GM12878 (cell line): ENCODE results near the gene MLPH. TPM values are rescaled to one million over a fixed set of nuclear protein-coding genes. Genes with fewer than 3 reads are reported as not detected.

Experiments used
- ATAC-seq: fragments of 200-7000 bp; cut with Tn5 transposase; 3 replicates; pipeline ENCODE4 v1.9.1; 2020; ENCODE audit warnings: mild to moderate bottlenecking, moderate library complexity
- BruUV-seq: library from RNA; stranded (reverse); fragments of 400-500 nt; replicated peaks from 2 replicates; lab custom pipeline; 2021; lab: Mats Ljungman, UMichigan
- CTCF ChIA-PET: fragments of 300-600 bp; sonication (Branson Sonifier 250); formaldehyde crosslinking; extraction: SDS; loops from one replicate; lab custom pipeline; 2021; ENCODE audit warnings: inconsistent platforms; lab: Yijun Ruan, JAX
- POLR2A ChIA-PET: fragments of 350-600 bp; formaldehyde crosslinking; extraction: SDS; loops from one replicate; lab custom pipeline; 2021; ENCODE audit warnings: inconsistent platforms; lab: Charles Lee
- RAD21 ChIA-PET: fragments of 300-600 bp; sonication (Branson Sonifier 250); formaldehyde crosslinking; loops from one replicate; lab custom pipeline; 2023; ENCODE audit warnings: antibody characterized with exemption; ENCODE audit not compliant: unreplicated experiment; lab: Charles Lee
- SMC1A ChIA-PET: fragments of 300-600 bp; sonication (Branson Sonifier 250); formaldehyde crosslinking; loops from one replicate; lab custom pipeline; 2023; ENCODE audit not compliant: unreplicated experiment, uncharacterized antibody; lab: Charles Lee
- DNase-seq: peaks from one replicate; pipeline ENCODE4 v3.0.0-alpha.2; 2011; ENCODE audit warnings: low read depth, low spot score
- FAIRE-seq: peaks from 3 replicates; lab custom pipeline; 2011; peaks lifted over from hg19 to GRCh38; lab: Jason Lieb, UNC
- H2AFZ ChIP-seq: 2 replicates; pipeline ENCODE4 v1.6.0; 2011; ENCODE audit warnings: low read depth, low read length, control low read depth; ENCODE audit not compliant: control insufficient read depth
- H3K27ac ChIP-seq: 2 replicates; pipeline ENCODE4 v1.5.1; 2011; ENCODE audit warnings: control low read depth; ENCODE audit not compliant: control insufficient read depth, insufficient read depth
- H3K27me3 ChIP-seq, 2 experiments: replicated peaks in 1 of 2; 2 replicates each; pipeline versions ENCODE4 v1.6.0 to v1.6.1; 2011; ENCODE audit warnings: low read length in 1 of 2; ENCODE audit not compliant: control insufficient read depth in 2 of 2, insufficient read depth in 2 of 2
- H3K36me3 ChIP-seq, 2 experiments: 2 replicates each; pipeline ENCODE4 v1.5.1; 2011; ENCODE audit warnings: low read length in 1 of 2; ENCODE audit not compliant: control insufficient read depth in 2 of 2, insufficient read depth in 2 of 2
- H3K4me1 ChIP-seq: 2 replicates; pipeline ENCODE4 v1.6.1; 2011; ENCODE audit warnings: mild to moderate bottlenecking, low read length, moderate library complexity, mixed read lengths; ENCODE audit not compliant: control insufficient read depth, insufficient read depth
- H3K4me2 ChIP-seq: 2 replicates; pipeline ENCODE4 v1.6.0; 2011; ENCODE audit warnings: control low read depth; ENCODE audit not compliant: control insufficient read depth, insufficient read depth
- H3K4me3 ChIP-seq: fragments of 200-600 bp; sonication (generic); 2 replicates; pipeline ENCODE4 v1.5.1; 2016
- H3K79me2 ChIP-seq: 2 replicates; pipeline ENCODE4 v1.6.0; 2011; ENCODE audit warnings: low read length; ENCODE audit not compliant: control insufficient read depth, insufficient read depth
- H3K9ac ChIP-seq: 2 replicates; pipeline ENCODE4 v1.8.0; 2011; ENCODE audit warnings: low read length, control low read depth, mixed read lengths; ENCODE audit not compliant: control insufficient read depth, insufficient read depth
- H3K9me3 ChIP-seq: replicated peaks from 3 replicates; pipeline ENCODE4 v1.5.1; 2011; ENCODE audit warnings: mild to moderate bottlenecking, low read length; ENCODE audit not compliant: control insufficient read depth, insufficient read depth
- H4K20me1 ChIP-seq: 2 replicates; pipeline ENCODE4 v1.6.0; 2011; ENCODE audit not compliant: control insufficient read depth, insufficient read depth
- BRCA1 ChIP-seq: IDR thresholded peaks from 2 replicates; pipeline ENCODE4 v1.6.1; 2011; ENCODE audit warnings: low read depth, low read length, improper control_type of control experiment
- ESRRA ChIP-seq: IDR thresholded peaks from 2 replicates; pipeline ENCODE4 v1.6.1; 2012; ENCODE audit warnings: mild to moderate bottlenecking, low read length, improper control_type of control experiment
- FOXK2 ChIP-seq: fragments of 450-650 bp; IDR thresholded peaks from 2 replicates; pipeline ENCODE4 v1.6.1; 2017; ENCODE audit warnings: mild to moderate bottlenecking, moderate library complexity
- NFIC ChIP-seq: IDR thresholded peaks from 2 replicates; pipeline ENCODE4 v1.6.1; 2012; ENCODE audit warnings: low read depth, mild to moderate bottlenecking, inconsistent platforms, low read length, moderate library complexity
- RAD21 ChIP-seq: IDR thresholded peaks from 2 replicates; pipeline ENCODE4 v1.6.1; 2011; ENCODE audit warnings: mild to moderate bottlenecking, low read depth, low read length, moderate library complexity; ENCODE audit not compliant: insufficient read depth
- RB1 ChIP-seq: fragments of 450-650 bp; formaldehyde crosslinking; IDR thresholded peaks from 2 replicates; pipeline ENCODE4 v1.6.1; 2017; ENCODE audit warnings: mild to moderate bottlenecking, borderline replicate concordance
- TCF3 ChIP-seq: IDR thresholded peaks from 2 replicates; pipeline ENCODE4 v1.6.1; 2012; ENCODE audit warnings: low read depth, mild to moderate bottlenecking, low read length, borderline replicate concordance; ENCODE audit not compliant: insufficient read depth
- ZBED1 ChIP-seq: IDR thresholded peaks from 2 replicates; pipeline ENCODE4 v1.6.1; 2016; ENCODE audit warnings: borderline replicate concordance
- WGBS: methylation state at CpG from one replicate; pipeline ENCODE4 v1.1.6; 2016; ENCODE audit warnings: low lambda C conversion rate; ENCODE audit not compliant: insufficient replicate concordance, insufficient coverage; ENCODE audit errors: missing lambda C conversion rate; 5-methylcytosine and 5-hydroxymethylcytosine counted together
- in situ Hi-C: fragments of 300-500 bp; cut with MboI; formaldehyde crosslinking; loops from 9 replicates; pipeline ENCODE4 v1.14.3; 2018; ENCODE audit warnings: mixed read lengths
- intact Hi-C: fragments of 100-400 bp; cut with micrococcal nuclease; formaldehyde crosslinking; loops from one replicate; pipeline ENCODE4 v1.14.2; 2022; ENCODE audit not compliant: unreplicated experiment
- polyA plus RNA-seq, 11 experiments: library from polyadenylated mRNA; depleted of rRNA in 4 of 11; unstranded in 6 of 11; stranded (reverse) in 5 of 11; fragments of >200 nt; fragmentation: Nextera tagmentation in 4 of 11; fragmentation: Illumina TruSeq in 1 of 11; extraction: Ambion mirVana in 4 of 11; extraction: Trizol in 1 of 11; gene quantifications; 1 replicate in 1 of 11; 2 replicates in 10 of 11; pipeline versions ENCODE4 v1.2.1 to v1.2.3, GENCODE V29; 2011 to 2016; ENCODE audit warnings: inconsistent platforms in 2 of 11, missing spikeins in 2 of 11, low read depth in 1 of 11
- total RNA-seq, 4 experiments: library from RNA; depleted of rRNA in 3 of 4; stranded (reverse); fragments of >200 nt in 3 of 4; fragmentation: Illumina TruSeq in 1 of 4; extraction: Trizol in 1 of 4; gene quantifications; 2 replicates each; pipeline versions ENCODE4 v1.2.1 to v1.2.3, GENCODE V29; 2013 to 2021
- TF ChIP-seq, protein P1 (sequence below): IDR thresholded peaks from 2 replicates; pipeline ENCODE4 v1.6.1; 2012; ENCODE audit warnings: low read depth, low read length, improper control_type of control experiment
- TF ChIP-seq, protein P2 (sequence below): IDR thresholded peaks from 2 replicates; pipeline ENCODE4 v1.6.1; 2012; ENCODE audit warnings: mild to moderate bottlenecking, low read depth, low read length
- TF ChIP-seq, protein P3 (sequence below): IDR thresholded peaks from 2 replicates; pipeline ENCODE4 v1.6.1; 2012; ENCODE audit warnings: low read length, inconsistent platforms

Gene MLPH
- total and polyA plus RNA-seq, 10 of the 15 experiments (the other 5 are each of a cell fraction or from before 2014, with no cell fraction given) = 0.16 to 0.85 TPM; not detected in 8

DNA sequence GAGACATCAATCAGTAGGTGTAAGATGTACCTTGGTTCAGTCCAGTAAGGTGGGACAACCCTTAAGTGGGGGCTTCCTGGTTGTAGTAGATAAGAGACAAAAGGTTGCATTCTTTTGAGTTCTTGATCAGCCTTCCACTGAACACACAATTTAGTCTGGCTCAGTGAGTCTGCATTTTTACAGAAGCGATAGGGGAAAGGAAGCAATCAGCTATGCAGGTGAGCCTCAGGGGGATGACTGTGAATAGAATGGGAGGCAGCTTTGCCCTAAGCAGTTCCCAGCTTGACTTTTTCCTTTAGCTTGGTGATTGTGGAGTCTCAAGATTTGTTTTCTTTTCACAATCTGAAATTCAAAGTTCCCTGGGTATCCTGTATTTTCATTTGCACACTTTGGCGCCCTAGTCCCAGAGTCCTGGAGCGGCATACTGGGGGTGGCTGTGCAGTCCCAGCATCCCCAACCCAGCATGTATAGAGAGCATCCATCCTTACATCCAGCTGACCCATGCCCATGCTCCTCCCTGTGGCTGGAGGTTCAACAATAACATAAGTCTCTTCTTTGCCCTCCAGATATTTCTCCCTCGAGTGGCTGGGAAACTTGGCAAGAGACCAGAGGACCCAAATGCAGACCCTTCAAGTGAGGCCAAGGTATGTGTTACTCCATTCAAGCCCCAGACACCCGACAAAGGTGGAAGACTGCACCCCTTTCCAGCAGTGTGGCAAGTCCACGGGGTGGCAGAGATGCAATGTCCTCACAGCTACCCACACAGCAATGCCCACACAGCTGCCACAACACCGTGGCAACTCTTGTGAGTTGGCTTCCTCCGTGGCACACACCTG, 59.2 kb downstream of the MLPH start:
- ChIA-PET RAD21 (interaction anchor here (0.7 to 1.0 kb wide), 2 partner anchors 13 to 16 kb away, joined by 3 to 4 read pairs; no protein-coding TSS in a partner anchor), POLR2A (interaction anchor here (1.0 kb wide), 1 partner anchor 9 kb away, joined by 3 read pairs; no protein-coding TSS in a partner anchor), CTCF (interaction anchor here (0.7 to 1.4 kb wide), 3 partner anchors 9 to 26 kb away, joined by 3 to 4 read pairs (median 4); no protein-coding TSS in a partner anchor), SMC1A (interaction anchor here (1.0 to 1.7 kb wide), 3 partner anchors 10 to 33 kb away, joined by 4 to 6 read pairs (median 4); no protein-coding TSS in a partner anchor)
- no peak overlapping the region for H2AFZ ChIP-seq
- TF ChIP-seq FOXK2 (no peak), RB1 (no peak), TCF3 (no peak), ZBED1 (no peak), ESRRA (no peak), BRCA1 (no peak), NFIC (no peak), RAD21 (no peak)
- TF ChIP-seq, protein P1, sequence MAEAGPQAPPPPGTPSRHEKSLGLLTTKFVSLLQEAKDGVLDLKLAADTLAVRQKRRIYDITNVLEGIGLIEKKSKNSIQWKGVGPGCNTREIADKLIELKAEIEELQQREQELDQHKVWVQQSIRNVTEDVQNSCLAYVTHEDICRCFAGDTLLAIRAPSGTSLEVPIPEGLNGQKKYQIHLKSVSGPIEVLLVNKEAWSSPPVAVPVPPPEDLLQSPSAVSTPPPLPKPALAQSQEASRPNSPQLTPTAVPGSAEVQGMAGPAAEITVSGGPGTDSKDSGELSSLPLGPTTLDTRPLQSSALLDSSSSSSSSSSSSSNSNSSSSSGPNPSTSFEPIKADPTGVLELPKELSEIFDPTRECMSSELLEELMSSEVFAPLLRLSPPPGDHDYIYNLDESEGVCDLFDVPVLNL = no peak
- TF ChIP-seq, protein P2, sequence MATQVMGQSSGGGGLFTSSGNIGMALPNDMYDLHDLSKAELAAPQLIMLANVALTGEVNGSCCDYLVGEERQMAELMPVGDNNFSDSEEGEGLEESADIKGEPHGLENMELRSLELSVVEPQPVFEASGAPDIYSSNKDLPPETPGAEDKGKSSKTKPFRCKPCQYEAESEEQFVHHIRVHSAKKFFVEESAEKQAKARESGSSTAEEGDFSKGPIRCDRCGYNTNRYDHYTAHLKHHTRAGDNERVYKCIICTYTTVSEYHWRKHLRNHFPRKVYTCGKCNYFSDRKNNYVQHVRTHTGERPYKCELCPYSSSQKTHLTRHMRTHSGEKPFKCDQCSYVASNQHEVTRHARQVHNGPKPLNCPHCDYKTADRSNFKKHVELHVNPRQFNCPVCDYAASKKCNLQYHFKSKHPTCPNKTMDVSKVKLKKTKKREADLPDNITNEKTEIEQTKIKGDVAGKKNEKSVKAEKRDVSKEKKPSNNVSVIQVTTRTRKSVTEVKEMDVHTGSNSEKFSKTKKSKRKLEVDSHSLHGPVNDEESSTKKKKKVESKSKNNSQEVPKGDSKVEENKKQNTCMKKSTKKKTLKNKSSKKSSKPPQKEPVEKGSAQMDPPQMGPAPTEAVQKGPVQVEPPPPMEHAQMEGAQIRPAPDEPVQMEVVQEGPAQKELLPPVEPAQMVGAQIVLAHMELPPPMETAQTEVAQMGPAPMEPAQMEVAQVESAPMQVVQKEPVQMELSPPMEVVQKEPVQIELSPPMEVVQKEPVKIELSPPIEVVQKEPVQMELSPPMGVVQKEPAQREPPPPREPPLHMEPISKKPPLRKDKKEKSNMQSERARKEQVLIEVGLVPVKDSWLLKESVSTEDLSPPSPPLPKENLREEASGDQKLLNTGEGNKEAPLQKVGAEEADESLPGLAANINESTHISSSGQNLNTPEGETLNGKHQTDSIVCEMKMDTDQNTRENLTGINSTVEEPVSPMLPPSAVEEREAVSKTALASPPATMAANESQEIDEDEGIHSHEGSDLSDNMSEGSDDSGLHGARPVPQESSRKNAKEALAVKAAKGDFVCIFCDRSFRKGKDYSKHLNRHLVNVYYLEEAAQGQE = no peak
- TF ChIP-seq, protein P3, sequence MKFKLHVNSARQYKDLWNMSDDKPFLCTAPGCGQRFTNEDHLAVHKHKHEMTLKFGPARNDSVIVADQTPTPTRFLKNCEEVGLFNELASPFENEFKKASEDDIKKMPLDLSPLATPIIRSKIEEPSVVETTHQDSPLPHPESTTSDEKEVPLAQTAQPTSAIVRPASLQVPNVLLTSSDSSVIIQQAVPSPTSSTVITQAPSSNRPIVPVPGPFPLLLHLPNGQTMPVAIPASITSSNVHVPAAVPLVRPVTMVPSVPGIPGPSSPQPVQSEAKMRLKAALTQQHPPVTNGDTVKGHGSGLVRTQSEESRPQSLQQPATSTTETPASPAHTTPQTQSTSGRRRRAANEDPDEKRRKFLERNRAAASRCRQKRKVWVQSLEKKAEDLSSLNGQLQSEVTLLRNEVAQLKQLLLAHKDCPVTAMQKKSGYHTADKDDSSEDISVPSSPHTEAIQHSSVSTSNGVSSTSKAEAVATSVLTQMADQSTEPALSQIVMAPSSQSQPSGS = no peak
- H3K27me3 ChIP-seq = peaks cover 0 to 1% of the 10 kb centered on the region in 2 experiments; a peak in 1 of 4 replicates
- no peaks in the 10 kb centered on the region for H3K9me3 ChIP-seq
- H4K20me1 ChIP-seq = no peaks in the 10 kb centered on the region
- no peak for FAIRE-seq
- peaks cover 1% of the 10 kb centered on the region; the same call in 1 of the 2 replicates for H3K4me1 ChIP-seq
- 27% methylated on average over 8 of the region's 8 CpGs for WGBS
- no peaks in the 10 kb centered on the region for H3K36me3 ChIP-seq
- H3K79me2 ChIP-seq = no peaks in the 10 kb centered on the region
- no peak for DNase-seq
- no TSS peak for BruUV-seq
- peak; percentile 25; the same call in 1 of the 3 replicates for ATAC-seq
- in situ Hi-C loops = no loop called here
- no peak overlapping the region for H3K27ac ChIP-seq
- no peak overlapping the region for H3K4me2 ChIP-seq
- intact Hi-C loops = no loop called here
- no peak overlapping the region for H3K9ac ChIP-seq
- H3K4me3 ChIP-seq = no peak overlapping the region
